ENCODE data around the gene MRPL45.
"Not testable (repeated sequence)": the region's sequence is repeated elsewhere in the genome, so short reads cannot be mapped to it uniquely, and the experiment has no call there.

GRCh38 chr17:38257013-38257621 is 39.9 kb upstream of the MRPL45 start:
- TF ChIP-seq CTCF (IDR thresholded peaks at IDR 0.05; ENCODE audit: insufficient read depth, low read depth, low read length); EZH2 (IDR thresholded peaks at IDR 0.05; ENCODE audit: insufficient read depth, low read length): not testable (repeated sequence)
